ENCODE data around the gene GMDS. TPM values are rescaled to one million over a fixed set of nuclear protein-coding genes. Genes with fewer than 3 reads are reported as not detected.

Gene GMDS
- polyA plus RNA-seq, 1 donor (not counting 4 experiments of a cell fraction or from before 2014, with no cell fraction given) = 22.1 TPM

- H3K9ac ChIP-seq (ENCODE audit: control insufficient read depth, extremely low read depth, insufficient read depth, low read length) = no peak overlapping the region
- dilution Hi-C loops (cut with MboI; ENCODE audit: extremely low pct_ligation_motif_present, low sequenced_read_pairs) = no loop called here
- H3K4me2 ChIP-seq (ENCODE audit: control insufficient read depth, extremely low read depth, insufficient read depth, low read depth, low read length) = no peak overlapping the region
- no peak for DNase-seq (ENCODE audit: low read depth, low spot score)
- no peaks in the 10 kb centered on the region for H3K4me1 ChIP-seq (ENCODE audit: control insufficient read depth, extremely low read depth, insufficient read depth, low read length)
- peak; percentile 13 for FAIRE-seq
- no peaks in the 10 kb centered on the region for H3K27me3 ChIP-seq (ENCODE audit: control insufficient read depth, extremely low read depth, insufficient read depth, low read length)
- H3K79me2 ChIP-seq (ENCODE audit: control insufficient read depth, insufficient read depth, low read length) = no peaks in the 10 kb centered on the region
- no peaks in the 10 kb centered on the region for H3K9me3 ChIP-seq (ENCODE audit: control insufficient read depth, low read depth, low read length)
- no peak overlapping the region for H2AFZ ChIP-seq (ENCODE audit: control insufficient read depth, low read length)
- TF ChIP-seq EZH2 (IDR thresholded peaks at IDR 0.05; ENCODE audit: low read length) (no peak), CTCF (optimal IDR thresholded peaks at IDR 0.05 in 1 of 3, IDR thresholded peaks at IDR 0.05 in 1 of 3, conservative IDR thresholded peaks at IDR 0.05 in 1 of 3; ENCODE audit: extremely low read depth in 1 of 3, insufficient read depth in 2 of 3, low read length in 3 of 3) (no peak)
- H3K36me3 ChIP-seq (ENCODE audit: control insufficient read depth in 2 of 2, extremely low read depth in 1 of 2, insufficient read depth in 2 of 2, low read length in 2 of 2) = no peaks in the 10 kb centered on the region
- H3K9me1 ChIP-seq (ENCODE audit: control insufficient read depth, extremely low read depth, insufficient read depth, low read length) = no peaks in the 10 kb centered on the region
- H3K27ac ChIP-seq (ENCODE audit: control insufficient read depth, insufficient read depth, low read length) = no peak overlapping the region
- no peaks in the 10 kb centered on the region for H4K20me1 ChIP-seq (ENCODE audit: control insufficient read depth, extremely low read depth, insufficient read depth, low read length)
- H3K4me3 ChIP-seq (ENCODE audit: control insufficient read depth in 2 of 3, extremely low read depth in 1 of 3, insufficient read depth in 2 of 3, low read depth in 1 of 3, low read length in 3 of 3) = no peak overlapping the region
Observed at GRCh38 chr6:1819007-1819406, 426.4 kb downstream of the GMDS start.

GRCh38 chr6:1817033-1817761 lies 428.2 kb downstream of the GMDS start:
- Histone ChIP-seq H4K20me1 (ENCODE audit: control insufficient read depth, extremely low read depth, insufficient read depth, low read length) (no peaks in the 10 kb centered on the region), H3K9ac (ENCODE audit: control insufficient read depth, extremely low read depth, insufficient read depth, low read length) (no peak overlapping the region), H3K9me3 (ENCODE audit: control insufficient read depth, low read depth, low read length) (no peaks in the 10 kb centered on the region), H3K27ac (ENCODE audit: control insufficient read depth, insufficient read depth, low read length) (no peak overlapping the region), H3K36me3 (ENCODE audit: control insufficient read depth in 2 of 2, extremely low read depth in 1 of 2, insufficient read depth in 2 of 2, low read length in 2 of 2) (no peaks in the 10 kb centered on the region), H3K4me3 (ENCODE audit: control insufficient read depth in 2 of 3, extremely low read depth in 1 of 3, insufficient read depth in 2 of 3, low read depth in 1 of 3, low read length in 3 of 3) (no peak overlapping the region), H3K4me1 (ENCODE audit: control insufficient read depth, extremely low read depth, insufficient read depth, low read length) (no peaks in the 10 kb centered on the region), H3K9me1 (ENCODE audit: control insufficient read depth, extremely low read depth, insufficient read depth, low read length) (no peaks in the 10 kb centered on the region), H2AFZ (ENCODE audit: control insufficient read depth, low read length) (no peak overlapping the region), H3K27me3 (ENCODE audit: control insufficient read depth, extremely low read depth, insufficient read depth, low read length) (no peaks in the 10 kb centered on the region), H3K79me2 (ENCODE audit: control insufficient read depth, insufficient read depth, low read length) (no peaks in the 10 kb centered on the region), H3K4me2 (ENCODE audit: control insufficient read depth, extremely low read depth, insufficient read depth, low read depth, low read length) (no peak overlapping the region)
- dilution Hi-C loops (cut with MboI; ENCODE audit: extremely low pct_ligation_motif_present, low sequenced_read_pairs) = no loop called here
- TF ChIP-seq EZH2 (IDR thresholded peaks at IDR 0.05; ENCODE audit: low read length) = no peak
- FAIRE-seq (no peak), DNase-seq (ENCODE audit: low read depth, low spot score) (no peak)

Measured in keratinocyte (primary cell).